HepG2 (cell line): Measurements from ENCODE around the gene STN1. TPM values are rescaled to one million over a fixed set of nuclear protein-coding genes. Genes with fewer than 3 reads are reported as not detected.

Source experiments
- ATAC-seq: fragments of 200-7000 bp; cut with Tn5 transposase; 3 replicates; pipeline ENCODE4 v1.9.1; 2020; ENCODE audit warnings: mild to moderate bottlenecking, moderate library complexity
- BruUV-seq: library from RNA; stranded (reverse); fragments of 400-500 nt; replicated peaks from 2 replicates; lab custom pipeline; 2021; lab: Mats Ljungman, UMichigan
- CTCF ChIA-PET: fragments of 300-600 bp; formaldehyde crosslinking; extraction: SDS; loops from one replicate; lab custom pipeline; 2021; ENCODE audit warnings: low total read pairs, inconsistent platforms, low intra/inter-chr PET ratio; lab: Yijun Ruan, JAX
- POLR2A ChIA-PET: fragments of 350-600 bp; sonication (Branson Sonifier 250); formaldehyde crosslinking; loops from one replicate; lab custom pipeline; 2020; ENCODE audit warnings: antibody characterized with exemption, inconsistent platforms; lab: Yijun Ruan, JAX
- DNase-seq: peaks from one replicate; pipeline ENCODE4 v3.0.0-alpha.2; 2015; ENCODE audit warnings: low spot score
- FAIRE-seq: peaks from 3 replicates; lab custom pipeline; 2011; peaks lifted over from hg19 to GRCh38; lab: Jason Lieb, UNC
- H2AFZ ChIP-seq: one replicate; pipeline ENCODE4 v1.6.1; 2011; ENCODE audit warnings: low read length, inconsistent platforms
- H3K27ac ChIP-seq: fragments of 300-600 bp; 3 replicates; pipeline ENCODE4 v1.8.0; 2011; ENCODE audit warnings: mixed run types, mild to moderate bottlenecking, mixed read lengths, low read length, inconsistent platforms; ENCODE audit not compliant: insufficient read depth; ENCODE audit errors: extremely low read length
- H3K27me3 ChIP-seq, 2 experiments: fragments of 200-600 bp in 1 of 2; 2 replicates in 1 of 2; 3 replicates in 1 of 2; pipeline versions ENCODE4 v1.6.0 to v1.8.0; 2011; ENCODE audit warnings: low read length in 2 of 2, mild to moderate bottlenecking in 2 of 2, moderate library complexity in 2 of 2, inconsistent platforms in 1 of 2; ENCODE audit not compliant: insufficient read depth in 2 of 2, control insufficient read depth in 1 of 2
- H3K36me3 ChIP-seq, 2 experiments: fragments of 200-600 bp in 1 of 2; replicated peaks in 1 of 2; 2 replicates in 1 of 2; 3 replicates in 1 of 2; pipeline versions ENCODE4 v1.5.1 to v1.8.0; 2011; ENCODE audit warnings: low read length in 2 of 2, inconsistent platforms in 1 of 2; ENCODE audit not compliant: insufficient read depth in 2 of 2, control insufficient read depth in 1 of 2
- H3K4me1 ChIP-seq: 2 replicates; pipeline ENCODE4 v1.5.1; 2012; ENCODE audit warnings: low read length, inconsistent platforms; ENCODE audit not compliant: insufficient read depth
- H3K4me2 ChIP-seq: 2 replicates; pipeline ENCODE4 v1.6.0; 2011; ENCODE audit warnings: low read depth, low read length, inconsistent platforms
- H3K4me3 ChIP-seq, 3 experiments: fragments of 200-600 bp in 1 of 3; sonication (generic), shearing (Covaris generic) in 1 of 3; replicated peaks in 1 of 3; 2 replicates each; pipeline ENCODE4 v1.5.1; 2011 to 2016; ENCODE audit warnings: low read length in 3 of 3, inconsistent platforms in 2 of 3, low read depth in 2 of 3, mild to moderate bottlenecking in 2 of 3, control low read depth in 1 of 3, mixed read lengths in 1 of 3; ENCODE audit not compliant: insufficient read depth in 1 of 3
- H3K79me2 ChIP-seq: one replicate; pipeline ENCODE4 v1.6.1; 2011; ENCODE audit warnings: low read length, inconsistent platforms; ENCODE audit not compliant: insufficient read depth
- H3K9ac ChIP-seq: 2 replicates; pipeline ENCODE4 v1.6.0; 2011; ENCODE audit warnings: mild to moderate bottlenecking, low read depth, low read length, inconsistent platforms; ENCODE audit not compliant: insufficient read depth
- H3K9me3 ChIP-seq: 2 replicates; pipeline ENCODE4 v1.5.1; 2012; ENCODE audit warnings: mild to moderate bottlenecking, low read length
- H4K20me1 ChIP-seq: 2 replicates; pipeline ENCODE4 v1.6.0; 2011; ENCODE audit warnings: inconsistent platforms, mild to moderate bottlenecking, low read length, moderate library complexity; ENCODE audit not compliant: insufficient read depth
- CBX1 ChIP-seq: IDR thresholded peaks from one replicate; pipeline ENCODE4 v1.6.1; 2016; ENCODE audit warnings: antibody characterized with exemption, low read depth
- CHD4 ChIP-seq: fragments of 200-600 bp; sonication (generic); IDR thresholded peaks from 2 replicates; pipeline ENCODE4 v1.7.0; 2017; ENCODE audit warnings: mild to moderate bottlenecking, low read length, borderline replicate concordance
- IRF2 ChIP-seq: IDR thresholded peaks from 2 replicates; pipeline ENCODE4 v1.6.1; 2018; ENCODE audit warnings: missing genetic modification reagents, missing compliant biosample characterization
- JUN ChIP-seq: sonication (generic); formaldehyde crosslinking; IDR thresholded peaks from 2 replicates; pipeline ENCODE4 v1.4.0; 2020; ENCODE audit warnings: mild to moderate bottlenecking, missing genetic modification reagents
- PRPF4 ChIP-seq: fragments of 200-400 bp; formaldehyde crosslinking; IDR thresholded peaks from 2 replicates; pipeline ENCODE4 v1.6.1; 2016; ENCODE audit warnings: low read length, low read depth; ENCODE audit not compliant: poor library complexity, severe bottlenecking
- RBM22 ChIP-seq: fragments of 200-400 bp; formaldehyde crosslinking; optimal IDR thresholded peaks from 2 replicates; pipeline ENCODE3; 2017; ENCODE audit warnings: mild to moderate bottlenecking, low read length, moderate library complexity
- SCMH1 ChIP-seq: sonication (generic); formaldehyde crosslinking; IDR thresholded peaks from 2 replicates; pipeline ENCODE4 v1.9.0; 2021; ENCODE audit warnings: missing genetic modification reagents, mild to moderate bottlenecking, borderline replicate concordance
- SMYD3 ChIP-seq: sonication (generic); formaldehyde crosslinking; IDR thresholded peaks from 2 replicates; pipeline ENCODE4 v1.8.1; 2023; ENCODE audit warnings: mild to moderate bottlenecking, missing genetic modification reagents
- SOX13 ChIP-seq, 3 experiments: fragments of 450-650 bp in 1 of 3; sonication (generic) in 1 of 3; formaldehyde crosslinking in 1 of 3; IDR thresholded peaks in 2 of 3; conservative IDR thresholded peaks in 1 of 3; 2 replicates each; pipeline versions ENCODE4 v1.5.0 to v1.6.1; 2016 to 2020; ENCODE audit warnings: antibody characterized with exemption in 1 of 3, mild to moderate bottlenecking in 1 of 3, missing compliant biosample characterization in 1 of 3, missing genetic modification reagents in 1 of 3, moderate library complexity in 1 of 3
- SRSF1 ChIP-seq: fragments of 200-400 bp; formaldehyde crosslinking; optimal IDR thresholded peaks from 2 replicates; pipeline ENCODE3; 2017; ENCODE audit warnings: mild to moderate bottlenecking, low read depth, low read length, moderate library complexity
- THAP7 ChIP-seq: sonication (generic); formaldehyde crosslinking; IDR thresholded peaks from 2 replicates; pipeline ENCODE4 v1.8.1; 2023; ENCODE audit warnings: mild to moderate bottlenecking, missing genetic modification reagents
- YEATS4 ChIP-seq: sonication (generic); formaldehyde crosslinking; IDR thresholded peaks from 2 replicates; pipeline ENCODE4 v1.4.0; 2020; ENCODE audit warnings: missing genetic modification reagents, borderline replicate concordance
- ZBTB42 ChIP-seq: sonication (generic); formaldehyde crosslinking; IDR thresholded peaks from 2 replicates; pipeline ENCODE4 v1.5.0; 2020; ENCODE audit warnings: mild to moderate bottlenecking, missing genetic modification reagents
- ZFP91 ChIP-seq: sonication (generic); formaldehyde crosslinking; IDR thresholded peaks from 2 replicates; pipeline ENCODE4 v1.9.0; 2022; ENCODE audit warnings: missing genetic modification reagents, mild to moderate bottlenecking, borderline replicate concordance
- ZNF607 ChIP-seq: sonication (generic); formaldehyde crosslinking; IDR thresholded peaks from 2 replicates; pipeline ENCODE4 v1.5.1; 2020; ENCODE audit warnings: missing genetic modification reagents, mild to moderate bottlenecking, borderline replicate concordance
- ZNF703 ChIP-seq: sonication (generic); formaldehyde crosslinking; IDR thresholded peaks from 2 replicates; pipeline ENCODE4 v1.5.1; 2020; ENCODE audit warnings: missing genetic modification reagents, mild to moderate bottlenecking, moderate library complexity, borderline replicate concordance
- ZNF704 ChIP-seq: sonication (generic); formaldehyde crosslinking; IDR thresholded peaks from 2 replicates; pipeline ENCODE4 v1.8.1; 2023; ENCODE audit warnings: mild to moderate bottlenecking, inconsistent platforms, moderate library complexity, missing genetic modification reagents, borderline replicate concordance
- WGBS: methylation state at CpG from one replicate; pipeline ENCODE4 v1.1.6; 2017; ENCODE audit warnings: low lambda C conversion rate; 5-methylcytosine and 5-hydroxymethylcytosine counted together
- in situ Hi-C: cut with HindIII; loops from 2 replicates; pipeline ENCODE4 v1.10.0; 2017; ENCODE audit warnings: low pct_unique_long_range_greater_than_20kb; ENCODE audit not compliant: extremely low pct_ligation_motif_present
- intact Hi-C: fragments of 100-400 bp; cut with micrococcal nuclease; formaldehyde crosslinking; loops from one replicate; pipeline ENCODE4 v1.10.0; 2022; ENCODE audit not compliant: unreplicated experiment
- polyA plus RNA-seq, 8 experiments: library from polyadenylated mRNA; depleted of rRNA in 3 of 8; stranded (reverse) in 7 of 8; unstranded in 1 of 8; fragments of >200 nt; fragmentation: Illumina TruSeq in 4 of 8; extraction: Trizol in 4 of 8; gene quantifications; 2 replicates each; pipeline versions ENCODE4 v1.2.1 to v1.2.3, GENCODE V29; 2011 to 2016; ENCODE audit warnings: low read depth in 4 of 8, missing spikeins in 1 of 8, mixed read lengths in 1 of 8; ENCODE audit not compliant: insufficient read depth in 1 of 8
- total RNA-seq, 5 experiments: library from RNA; depleted of rRNA; stranded (reverse); fragments of >200 nt; fragmentation: Illumina TruSeq; extraction: Trizol; gene quantifications; 2 replicates each; pipeline ENCODE4 v1.2.3, GENCODE V29; 2016; ENCODE audit warnings: low read depth in 1 of 5
- TF ChIP-seq, protein P1 (sequence below): sonication (generic); IDR thresholded peaks from 2 replicates; pipeline ENCODE4 v1.6.1; 2016; ENCODE audit warnings: low read depth, borderline replicate concordance

Gene STN1
- total and polyA plus RNA-seq, 2 of the 13 experiments (the other 11 are each of a cell fraction or from before 2014, with no cell fraction given), result 17.6 to 22.7 TPM

GRCh38 chr10:103881416-103882284 lies 36.3 kb downstream of the STN1 start:
- H3K36me3 ChIP-seq, result peaks cover 5 to 17% of the 10 kb centered on the region in 2 experiments; a peak in 4 of 5 replicates
- no peak overlapping the region for H2AFZ ChIP-seq
- no peak for DNase-seq
- ATAC-seq, result no peak
- in situ Hi-C loops, result no loop called here
- no peaks in the 10 kb centered on the region for H3K4me1 ChIP-seq
- H3K79me2 ChIP-seq, result no peaks in the 10 kb centered on the region
- no peak for FAIRE-seq
- no peak overlapping the region for H3K4me3 ChIP-seq
- BruUV-seq, result no TSS peak
- no peaks in the 10 kb centered on the region for H3K9me3 ChIP-seq
- H3K9ac ChIP-seq, result no peak overlapping the region
- no peak overlapping the region for H3K27ac ChIP-seq
- intact Hi-C loops, result no loop called here
- H3K27me3 ChIP-seq, result no peaks in the 10 kb centered on the region
- 94% methylated on average over 13 of the region's 15 CpGs for WGBS
- H4K20me1 ChIP-seq, result no peaks in the 10 kb centered on the region
- POLR2A ChIA-PET, result no interaction called here
- CTCF ChIA-PET, result no interaction called here
- H3K4me2 ChIP-seq, result no peak overlapping the region
- TF ChIP-seq JUN (no peak), ZFP91 (no peak), RBM22 (no peak), IRF2 (CRISPR knock-in tag) (no peak), ZNF703 (no peak), SOX13 (IDR thresholded peaks at IDR 0.05) (no peak), SOX13 (CRISPR knock-in tag; conservative IDR thresholded peaks at IDR 0.05 in 1 of 2, IDR thresholded peaks at IDR 0.05 in 1 of 2) (no peak), ZBTB42 (CRISPR knock-in tag) (no peak), THAP7 (CRISPR knock-in tag) (no peak), YEATS4 (CRISPR knock-in tag) (no peak), CBX1 (no peak), SRSF1 (no peak), PRPF4 (no peak), CHD4 (no peak), SMYD3 (CRISPR knock-in tag) (no peak), ZNF704 (CRISPR knock-in tag) (no peak), SCMH1 (CRISPR knock-in tag) (no peak), ZNF607 (CRISPR knock-in tag) (no peak)
- TF ChIP-seq, protein P1, sequence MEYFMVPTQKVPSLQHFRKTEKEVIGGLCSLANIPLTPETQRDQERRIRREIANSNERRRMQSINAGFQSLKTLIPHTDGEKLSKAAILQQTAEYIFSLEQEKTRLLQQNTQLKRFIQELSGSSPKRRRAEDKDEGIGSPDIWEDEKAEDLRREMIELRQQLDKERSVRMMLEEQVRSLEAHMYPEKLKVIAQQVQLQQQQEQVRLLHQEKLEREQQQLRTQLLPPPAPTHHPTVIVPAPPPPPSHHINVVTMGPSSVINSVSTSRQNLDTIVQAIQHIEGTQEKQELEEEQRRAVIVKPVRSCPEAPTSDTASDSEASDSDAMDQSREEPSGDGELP, result no peak
